Measurements from ENCODE around the gene KPNA2.
"Not testable (repeated sequence)": the region's sequence is repeated elsewhere in the genome, so short reads cannot be mapped to it uniquely, and the experiment has no call there.

Gene KPNA2

GRCh38 chr17:68061512-68062313 is 26.2 kb downstream of the KPNA2 start:
- DNase-seq = no peak

DNA sequence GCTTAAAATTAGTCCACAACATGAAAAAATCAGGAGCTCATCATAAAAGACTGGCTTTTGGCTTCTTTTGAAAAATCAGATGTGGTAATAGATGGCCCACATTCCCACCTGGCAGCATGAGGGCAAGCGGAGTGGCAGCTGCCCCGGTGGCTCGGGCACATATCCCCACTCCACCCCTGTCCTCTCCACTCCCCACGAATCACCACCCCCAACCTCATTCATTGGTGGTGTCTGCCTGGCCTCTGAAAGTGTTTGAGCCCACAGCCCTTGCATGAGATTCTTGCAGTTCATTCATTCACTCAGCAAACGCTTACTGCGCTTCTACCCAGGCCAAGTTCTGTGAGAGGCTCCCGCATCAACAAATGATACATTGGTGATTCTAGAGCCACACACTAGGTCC is 29.8 kb downstream of the KPNA2 start:
- not testable (repeated sequence) for DNase-seq

GRCh38 chr17:68068512-68068911 is 33.0 kb downstream of the KPNA2 start:
- DNase-seq = not testable (repeated sequence)

GRCh38 chr17:68070582-68071444 is 35.3 kb downstream of the KPNA2 start:
- not testable (repeated sequence) for DNase-seq

- DNase-seq = no peak
Observed at GRCh38 chr17:68074279-68074678, 38.7 kb downstream of the KPNA2 start.

- not testable (repeated sequence) for DNase-seq
Observed at GRCh38 chr17:68075953-68076607, 40.5 kb downstream of the KPNA2 start.

- not testable (repeated sequence) for DNase-seq
Observed at GRCh38 chr17:68077498-68077897, 42.0 kb downstream of the KPNA2 start.

DNA sequence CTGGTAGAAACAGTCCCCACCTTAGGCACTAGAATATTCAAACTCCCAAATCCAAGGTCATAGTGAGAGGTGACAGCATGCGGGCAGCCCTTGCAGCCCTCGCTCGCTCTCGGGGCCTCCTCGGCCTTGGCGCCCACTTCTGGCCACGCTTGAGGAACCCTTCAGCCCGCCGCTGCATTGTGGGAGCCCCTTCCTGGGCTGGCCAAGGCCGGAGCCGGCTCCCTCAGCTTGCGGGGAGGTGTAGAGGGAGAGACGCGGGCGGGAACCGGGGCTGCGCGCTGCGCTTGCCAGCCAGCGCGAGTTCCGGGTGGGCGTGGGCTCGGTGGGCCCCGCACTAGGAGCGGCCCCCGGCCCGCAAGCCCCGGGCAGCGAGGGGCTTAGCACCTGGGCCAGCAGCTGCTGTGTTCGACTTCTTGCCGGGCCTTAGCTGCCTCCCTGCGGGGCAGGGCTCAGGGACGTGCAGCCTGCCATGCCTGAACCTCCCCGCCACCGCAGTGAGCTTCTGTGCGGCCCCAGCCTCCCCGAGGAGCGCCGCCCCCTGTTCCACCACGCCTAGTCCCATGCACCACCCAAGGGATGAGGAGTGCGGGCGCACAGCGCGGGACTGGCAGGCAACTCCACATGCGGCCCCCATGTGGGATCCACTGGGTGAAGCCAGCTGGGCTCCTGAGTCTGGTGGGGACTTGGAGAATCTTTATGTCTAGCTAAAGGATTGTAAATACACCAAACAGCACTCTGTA is 45.0 kb downstream of the KPNA2 start:
- DNase-seq = no peak

GRCh38 chr17:68081305-68082265 is 46.0 kb downstream of the KPNA2 start:
- not testable (repeated sequence) for DNase-seq

DNA sequence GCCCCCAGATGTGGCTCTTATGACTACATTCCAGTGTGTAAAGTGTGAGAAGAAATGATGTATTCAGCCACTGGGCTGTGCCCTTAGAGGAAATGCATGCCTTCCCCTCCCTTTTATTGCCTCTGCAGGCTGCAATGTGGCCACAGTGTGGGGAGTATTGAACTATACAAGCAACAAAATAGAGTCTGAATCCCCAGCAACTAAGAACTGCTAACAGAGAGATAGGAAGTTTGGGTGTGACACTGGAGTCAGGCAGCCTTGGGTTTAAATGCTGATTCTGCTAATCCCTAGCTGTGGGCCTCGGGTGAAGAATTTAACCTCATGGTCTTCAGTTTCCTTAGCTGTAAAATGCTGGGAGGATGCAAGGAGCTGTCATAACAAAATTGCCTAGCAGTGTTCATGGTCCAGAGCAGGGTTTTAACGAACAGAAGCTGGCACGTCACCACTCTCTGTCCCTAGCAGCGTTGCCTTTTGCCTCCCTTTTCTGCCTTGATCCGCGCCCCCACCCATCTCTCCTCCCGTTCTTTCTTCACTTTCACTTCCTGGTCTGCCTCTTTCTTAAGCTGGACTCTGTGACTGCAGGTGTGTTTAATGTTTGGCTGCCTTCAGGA is 50.3 kb downstream of the KPNA2 start:
- DNase-seq = peak; percentile 52 to 58

- DNase-seq = not testable (repeated sequence)
Observed at GRCh38 chr17:68086666-68087065, 51.1 kb downstream of the KPNA2 start.

GRCh38 chr17:68087131-68087623 is 51.6 kb downstream of the KPNA2 start:
- DNase-seq = peak; percentile 28 to 52

GRCh38 chr17:68087851-68088250 is 52.3 kb downstream of the KPNA2 start:
- DNase-seq = no peak

DNA sequence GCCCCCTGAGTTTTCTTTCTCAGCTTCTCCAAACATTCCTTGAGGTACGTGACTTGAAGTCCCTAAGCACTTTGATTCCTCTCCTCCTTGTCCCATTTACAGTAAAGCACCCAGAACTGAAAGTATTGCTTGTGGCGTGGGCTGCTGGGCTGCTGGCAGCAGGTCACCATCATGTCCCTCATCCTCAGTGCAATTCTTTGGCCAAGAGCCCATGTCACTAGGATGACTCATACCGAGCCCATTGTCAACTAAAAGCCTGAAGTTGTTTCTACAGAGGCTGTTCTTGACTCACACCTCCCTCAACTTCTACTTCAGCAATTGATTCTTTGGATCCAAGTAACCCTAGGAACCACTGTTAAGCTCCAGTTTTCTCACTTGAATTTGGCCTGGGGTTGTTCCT is 54.3 kb downstream of the KPNA2 start:
- DNase-seq = peak; percentile 89 to 92

DNA sequence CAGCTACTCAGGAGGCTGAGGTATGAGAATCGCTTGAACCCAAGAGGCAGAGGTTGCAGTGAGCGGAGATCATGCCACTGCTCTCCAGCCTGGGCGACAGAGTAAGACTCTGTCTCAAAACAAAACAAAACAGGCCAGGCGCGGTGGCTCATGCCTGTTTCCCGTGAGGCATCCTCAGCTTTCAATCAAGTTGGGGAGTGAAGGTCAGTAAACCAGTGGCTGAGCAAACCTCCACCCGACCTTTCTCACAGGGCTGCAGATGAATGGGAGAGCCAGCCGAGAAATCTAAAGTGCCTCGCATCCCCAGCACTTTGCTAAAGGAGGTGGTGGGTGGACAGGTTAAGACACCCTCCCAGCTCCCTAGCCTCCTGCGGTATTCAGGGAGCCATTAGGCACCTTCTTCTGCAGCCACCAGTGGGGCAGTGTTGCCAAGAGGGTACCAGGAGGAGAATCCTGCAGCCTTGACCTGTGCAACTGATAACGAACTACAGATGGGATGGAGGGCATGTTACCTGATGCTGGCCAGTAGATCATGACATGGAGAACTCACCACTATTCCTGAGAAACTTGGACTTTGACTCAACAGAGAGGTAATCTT is 59.0 kb downstream of the KPNA2 start:
- DNase-seq = no peak

- DNase-seq = no peak
Observed at GRCh38 chr17:68095205-68095811, 59.8 kb downstream of the KPNA2 start.

DNA sequence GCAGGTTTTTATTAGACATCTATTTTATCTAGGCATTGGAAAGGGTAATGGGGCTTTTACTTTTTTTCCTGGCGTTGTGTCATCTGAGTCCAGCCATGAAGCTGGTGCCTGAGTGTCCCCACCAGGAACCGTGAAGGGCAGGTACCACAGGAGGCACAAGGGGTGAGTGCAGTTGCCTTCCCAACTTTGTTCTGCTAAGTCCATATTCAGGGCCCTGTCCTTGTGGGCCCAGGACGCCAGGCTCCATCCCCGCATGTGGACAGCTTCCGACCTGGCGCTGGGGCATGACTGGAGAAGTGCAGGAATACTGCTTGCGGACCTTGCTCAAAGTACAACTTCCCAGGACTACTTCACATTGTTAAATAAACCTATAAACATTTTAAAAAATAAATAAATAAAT is 60.6 kb downstream of the KPNA2 start:
- DNase-seq = no peak

Measured in AML-193 (cell line).